ENCODE results near the gene SPSB2.

Gene SPSB2

DNA sequence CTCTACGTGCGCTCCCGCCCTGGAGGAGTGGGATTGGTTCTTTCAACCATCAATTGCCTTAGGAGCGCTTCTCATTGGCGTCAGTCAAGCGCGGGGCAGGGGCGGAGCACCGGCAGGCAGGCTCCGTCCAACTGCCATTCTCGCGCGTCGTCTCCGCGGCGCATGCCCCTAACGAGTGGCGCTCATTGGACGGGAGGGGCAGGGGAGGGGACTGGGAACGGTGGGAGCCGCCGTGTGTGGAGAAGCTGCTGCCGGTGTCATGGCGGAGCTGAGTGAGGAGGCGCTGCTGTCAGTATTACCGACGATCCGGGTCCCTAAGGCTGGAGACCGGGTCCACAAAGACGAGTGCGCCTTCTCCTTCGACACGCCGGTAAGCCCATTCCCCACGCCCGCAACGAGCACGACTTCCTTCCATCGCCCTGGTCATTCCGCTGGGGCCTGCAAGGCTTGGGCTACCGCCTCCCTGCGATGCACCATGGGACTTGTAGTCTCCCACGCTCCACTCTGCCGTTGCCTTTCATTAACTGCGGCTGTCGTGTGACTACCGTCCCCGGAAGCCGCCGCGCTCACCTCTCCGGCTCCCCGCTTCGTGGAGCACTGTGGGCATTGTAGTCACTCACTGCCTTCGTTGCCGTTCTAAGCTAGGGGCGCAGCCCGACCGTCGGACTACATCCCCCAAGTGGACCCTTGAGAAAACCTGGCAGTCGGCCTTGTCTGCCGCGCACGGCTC is 21.0 kb downstream of the SPSB2 start, which contains the start of gene USP5:
Gene USP5 (plus strand): TSS at position 230 of the 730 bp plus-strand sequence. CDS start 30 bp downstream, at position 260.
- peak; percentile 96 to 98 for DNase-seq (ENCODE audit: low read depth in 2 of 2)

- DNase-seq (ENCODE audit: low read depth in 2 of 2): peak; percentile 80 to 88
Observed at GRCh38 chr12:6851153-6851920, 21.8 kb downstream of the SPSB2 start, which contains the start of gene CDCA3. TSS of gene CDCA3 (minus strand) at chr12:6851286. CDS start at chr12:6850952, 334 bp downstream.

GRCh38 chr12:6850796-6851152 is 22.3 kb downstream of the SPSB2 start:
- no peak for DNase-seq (ENCODE audit: low read depth in 2 of 2)

DNA sequence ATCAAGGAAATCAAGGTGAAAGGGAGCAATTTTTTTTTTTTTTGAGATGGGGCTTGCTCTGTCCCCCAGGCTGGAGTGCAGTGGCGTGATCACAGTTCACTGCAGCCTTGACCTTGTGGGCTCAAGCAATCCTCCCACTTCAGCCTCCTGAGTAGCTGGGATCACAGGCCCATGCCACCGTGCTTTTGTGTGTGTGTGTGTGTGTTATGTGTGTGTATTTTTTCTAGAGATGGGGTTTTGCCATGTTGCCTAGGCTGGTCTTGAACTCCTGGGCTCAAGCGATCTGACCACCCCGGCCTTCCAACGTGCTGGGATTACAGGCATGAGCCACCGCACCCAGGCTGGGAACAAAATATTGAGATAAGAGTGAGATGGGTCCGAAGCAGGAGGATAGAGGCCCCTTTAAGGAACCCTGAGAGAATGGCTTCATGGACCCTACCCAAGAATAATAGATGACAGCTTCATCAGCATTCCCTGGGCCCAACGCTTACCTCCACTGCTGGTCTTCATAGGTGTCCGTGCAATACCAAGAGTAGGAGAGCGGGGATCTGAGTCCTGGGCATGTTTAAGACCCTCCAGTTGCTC is 23.0 kb downstream of the SPSB2 start:
- no peak for DNase-seq (ENCODE audit: low read depth in 2 of 2)

- DNase-seq (ENCODE audit: low read depth in 2 of 2): no peak
Observed at GRCh38 chr12:6849427-6849826, 23.7 kb downstream of the SPSB2 start.

DNA sequence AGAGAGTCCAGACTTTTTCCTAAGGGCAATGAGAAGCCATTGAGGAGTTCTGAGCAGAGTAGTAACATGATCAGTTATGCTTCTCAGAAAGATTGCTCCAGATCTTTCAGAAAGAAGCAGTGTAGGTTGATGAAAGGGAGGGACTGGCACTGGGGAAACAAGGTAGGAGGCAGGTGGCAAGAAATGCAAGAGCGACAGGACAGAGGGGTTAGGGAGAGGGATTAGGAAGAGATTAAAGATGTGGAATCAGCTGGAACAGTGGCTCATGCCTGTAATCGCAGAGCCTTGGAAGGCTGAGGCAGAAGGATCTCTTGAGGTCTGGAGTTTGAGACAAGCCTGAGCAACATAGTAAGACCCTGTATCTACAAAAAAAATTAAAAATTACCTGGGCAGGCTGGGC is 25.4 kb downstream of the SPSB2 start:
- DNase-seq (ENCODE audit: low read depth in 2 of 2): no peak

DNA sequence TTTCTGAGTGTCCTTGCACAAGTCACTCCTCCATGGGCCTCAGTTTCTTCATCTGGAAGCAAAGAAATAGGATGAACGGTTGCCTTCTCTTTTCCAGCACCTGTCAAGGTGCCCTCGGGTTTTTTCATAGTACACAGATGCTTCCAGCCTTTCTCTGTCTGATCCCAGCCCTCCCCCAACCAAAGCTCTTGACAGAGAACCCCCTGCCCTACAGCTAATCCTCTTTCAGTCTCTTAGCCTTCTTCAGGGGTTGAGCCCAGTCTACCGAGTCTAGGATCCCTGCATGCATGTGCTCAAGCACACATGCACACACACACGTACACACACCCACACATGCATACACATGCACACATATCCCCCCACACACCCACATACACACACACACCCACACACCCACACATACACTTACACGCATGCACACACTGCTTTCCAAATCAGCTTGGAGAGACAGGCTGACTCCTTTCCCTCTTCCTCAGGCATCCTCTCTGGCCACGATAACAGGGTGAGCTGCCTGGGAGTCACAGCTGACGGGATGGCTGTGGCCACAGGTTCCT is 26.7 kb downstream of the SPSB2 start:
- DNase-seq (ENCODE audit: low read depth in 2 of 2): no peak

DNA sequence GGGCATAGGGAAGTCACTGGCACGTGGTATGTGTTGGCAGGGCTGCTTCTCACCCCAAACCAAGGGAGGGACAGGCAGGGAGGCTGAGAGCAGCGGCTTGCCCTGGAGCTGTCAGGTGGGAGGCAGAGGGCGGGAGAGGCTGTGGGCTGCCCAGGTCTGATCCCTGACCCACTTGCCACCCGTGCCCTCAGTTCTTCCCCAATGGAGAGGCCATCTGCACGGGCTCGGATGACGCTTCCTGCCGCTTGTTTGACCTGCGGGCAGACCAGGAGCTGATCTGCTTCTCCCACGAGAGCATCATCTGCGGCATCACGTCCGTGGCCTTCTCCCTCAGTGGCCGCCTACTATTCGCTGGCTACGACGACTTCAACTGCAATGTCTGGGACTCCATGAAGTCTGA is 27.7 kb downstream of the SPSB2 start:
- no peak for DNase-seq (ENCODE audit: low read depth in 2 of 2)

DNA sequence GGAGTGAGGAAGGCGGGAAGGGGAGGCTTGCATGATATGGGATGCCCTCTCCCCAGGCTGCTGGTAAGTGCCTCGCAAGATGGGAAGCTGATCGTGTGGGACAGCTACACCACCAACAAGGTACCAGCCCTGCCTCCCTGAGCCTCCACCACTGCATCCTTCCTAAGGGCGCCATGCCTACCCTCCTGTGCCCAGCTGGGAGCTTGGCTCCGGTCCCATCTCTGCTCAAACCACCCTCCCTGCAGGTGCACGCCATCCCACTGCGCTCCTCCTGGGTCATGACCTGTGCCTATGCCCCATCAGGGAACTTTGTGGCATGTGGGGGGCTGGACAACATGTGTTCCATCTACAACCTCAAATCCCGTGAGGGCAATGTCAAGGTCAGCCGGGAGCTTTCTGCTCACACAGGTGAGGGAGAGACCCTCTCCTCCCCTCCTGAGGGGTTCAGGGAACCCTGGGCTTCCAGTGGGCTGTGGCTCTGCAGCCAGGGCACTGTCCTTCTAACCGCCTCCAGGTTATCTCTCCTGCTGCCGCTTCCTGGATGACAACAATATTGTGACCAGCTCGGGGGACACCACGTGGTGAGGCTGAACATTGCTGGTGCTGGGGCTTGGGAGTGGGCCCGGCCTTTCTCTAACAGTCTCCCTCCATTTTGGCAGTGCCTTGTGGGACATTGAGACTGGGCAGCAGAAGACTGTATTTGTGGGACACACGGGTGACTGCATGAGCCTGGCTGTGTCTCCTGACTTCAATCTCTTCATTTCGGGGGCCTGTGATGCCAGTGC is 29.8 kb downstream of the SPSB2 start:
- DNase-seq (ENCODE audit: low read depth in 2 of 2): no peak

DNA sequence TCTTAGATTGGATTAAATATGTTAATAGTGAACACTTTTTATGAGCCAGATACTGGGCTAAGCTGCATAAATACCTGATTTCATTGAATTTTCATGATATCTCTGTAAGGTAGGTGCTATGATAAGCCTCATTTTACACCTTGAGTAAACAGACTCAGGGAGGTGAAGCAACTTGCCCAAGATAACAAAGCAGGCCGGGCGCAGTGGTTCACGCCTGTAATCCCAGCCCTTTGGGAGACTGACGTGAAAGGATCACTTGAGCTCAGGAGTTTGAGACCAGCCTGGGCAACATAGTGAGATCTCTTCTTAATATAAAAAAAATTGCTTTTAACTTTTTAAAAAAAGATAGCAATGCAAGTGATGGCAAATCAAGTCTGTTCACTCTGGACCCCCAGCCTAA is 31.0 kb downstream of the SPSB2 start:
- no peak for DNase-seq (ENCODE audit: low read depth in 2 of 2)

DNA sequence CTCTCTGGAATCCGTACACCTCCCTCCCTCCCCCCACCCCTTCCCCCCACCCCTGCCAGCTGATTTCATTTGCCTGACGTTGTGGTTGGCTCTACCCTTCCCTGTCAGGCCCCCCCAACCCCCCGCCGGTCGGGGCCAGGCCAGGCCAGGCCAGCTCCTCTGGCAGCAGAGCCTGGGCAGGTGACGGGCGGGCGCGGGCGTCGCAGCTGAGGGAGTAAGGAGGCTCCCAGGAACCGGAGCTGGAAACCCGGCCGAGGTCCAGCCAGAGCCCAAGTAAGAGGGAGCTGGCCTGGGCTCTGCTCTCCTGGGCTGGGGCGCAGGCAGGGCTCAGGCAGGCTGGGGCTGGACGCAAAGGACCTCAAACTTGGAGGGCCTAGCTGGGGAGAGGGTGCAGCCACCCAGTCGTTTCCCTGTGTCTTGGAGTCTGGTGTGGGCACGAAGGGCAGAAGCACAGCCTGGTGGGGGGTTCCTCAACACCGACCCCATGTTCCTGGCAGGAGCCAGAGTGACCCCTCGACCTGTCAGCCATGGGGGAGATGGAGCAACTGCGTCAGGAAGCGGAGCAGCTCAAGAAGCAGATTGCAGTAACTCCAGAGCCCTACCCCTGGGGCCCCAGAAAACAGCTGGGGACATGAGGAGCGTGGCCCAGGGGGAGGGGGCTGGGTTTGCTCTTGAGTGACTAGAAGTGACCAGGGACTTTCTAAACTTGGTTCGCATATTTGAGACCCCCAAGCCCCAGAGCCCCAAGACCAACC is 32.2 kb downstream of the SPSB2 start, which contains the start of gene GNB3:
Gene GNB3 (plus strand): TSS at position 165 of the 755 bp plus-strand sequence. CDS start 363 bp downstream, at position 528.
- no peak for DNase-seq (ENCODE audit: low read depth in 2 of 2)

GRCh38 chr12:6840330-6840729 is 32.8 kb downstream of the SPSB2 start:
- no peak for DNase-seq (ENCODE audit: low read depth in 2 of 2)

DNA sequence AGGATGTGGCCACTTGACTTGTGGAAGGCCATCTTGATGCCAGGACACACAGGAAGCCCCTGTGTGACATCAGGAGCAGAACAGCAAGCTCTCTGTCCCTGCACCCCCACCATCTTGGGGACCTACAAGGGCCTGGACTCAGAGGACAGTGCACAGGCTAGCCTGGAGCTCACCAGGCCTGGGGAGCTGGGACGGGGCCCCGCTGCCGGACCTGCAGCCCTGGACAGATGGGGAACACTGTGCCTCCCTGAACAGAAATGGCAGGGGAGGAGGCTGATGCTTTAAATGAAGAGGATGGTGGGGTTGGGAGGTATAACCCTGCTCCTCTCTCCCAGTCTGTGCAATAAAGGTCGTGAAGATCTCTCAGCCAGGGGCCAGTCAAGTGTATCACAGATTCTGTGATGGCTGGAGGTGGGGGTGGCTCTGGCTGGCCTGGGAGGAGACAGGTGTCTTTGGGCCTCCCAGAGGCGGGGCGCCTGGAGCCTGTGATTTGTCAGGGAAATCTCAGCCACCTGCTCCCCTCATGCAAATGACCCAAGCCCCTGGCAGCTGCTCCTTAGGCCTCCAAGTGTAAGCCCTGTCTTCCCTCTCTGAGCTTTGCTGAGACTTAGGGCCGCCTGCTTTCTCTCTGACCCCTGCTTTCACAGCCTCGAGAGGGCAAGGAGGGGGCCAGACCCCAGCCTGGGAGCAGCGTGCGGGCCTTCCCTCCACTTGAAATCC is 33.5 kb downstream of the SPSB2 start:
- DNase-seq (ENCODE audit: low read depth in 2 of 2): no peak

DNA sequence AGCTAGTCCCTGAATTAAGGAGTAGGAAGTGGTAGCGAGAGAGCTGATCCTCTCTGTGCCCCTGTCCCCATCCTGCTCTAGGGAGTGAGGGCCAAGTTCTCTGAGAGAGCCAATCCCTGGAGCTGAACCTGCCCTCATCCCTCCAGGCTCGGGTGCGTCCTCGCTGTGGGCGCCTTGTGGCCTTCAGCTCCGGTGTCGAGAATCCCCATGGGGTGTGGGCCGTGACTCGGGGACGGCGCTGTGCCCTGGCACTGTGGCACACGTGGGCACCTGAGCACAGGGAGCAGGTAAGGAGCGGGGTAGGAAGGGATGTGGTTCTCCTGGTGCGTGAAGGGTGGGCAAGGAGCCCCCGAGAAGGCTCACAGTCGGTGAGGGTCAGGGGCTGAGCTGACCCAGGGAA is 34.2 kb downstream of the SPSB2 start:
- no peak for DNase-seq (ENCODE audit: low read depth in 2 of 2)

DNA sequence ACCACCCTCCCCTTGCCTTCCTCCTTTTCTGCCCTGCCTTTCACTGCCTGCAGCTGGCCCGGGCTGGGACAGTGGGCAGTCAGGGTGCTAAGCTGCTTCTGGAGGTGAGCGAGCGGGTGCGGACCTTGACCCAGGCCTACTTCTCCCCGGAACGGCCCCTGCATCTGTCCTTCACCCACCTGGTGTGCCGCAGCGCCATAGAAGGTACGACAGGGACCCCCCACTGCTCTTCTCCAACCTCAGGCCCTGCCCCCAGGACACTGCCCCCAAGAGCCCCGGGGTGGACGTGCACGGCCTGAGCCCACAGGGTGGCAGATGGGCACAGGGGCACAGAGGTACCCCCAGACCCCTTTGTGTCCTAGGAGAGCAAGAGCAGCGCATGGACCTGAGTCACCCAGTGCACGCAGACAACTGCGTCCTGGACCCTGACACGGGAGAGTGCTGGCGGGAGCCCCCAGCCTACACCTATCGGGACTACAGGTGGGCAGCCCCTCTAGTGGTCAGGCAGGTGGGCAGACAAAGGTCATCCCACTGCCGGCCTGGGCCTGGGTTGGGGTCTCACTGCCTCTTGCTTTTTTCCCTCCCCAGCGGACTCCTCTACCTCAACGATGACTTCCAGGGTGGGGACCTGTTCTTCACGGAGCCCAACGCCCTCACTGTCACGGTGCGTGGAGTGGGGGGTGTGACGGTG is 35.6 kb downstream of the SPSB2 start:
- no peak for DNase-seq (ENCODE audit: low read depth in 2 of 2)

DNA sequence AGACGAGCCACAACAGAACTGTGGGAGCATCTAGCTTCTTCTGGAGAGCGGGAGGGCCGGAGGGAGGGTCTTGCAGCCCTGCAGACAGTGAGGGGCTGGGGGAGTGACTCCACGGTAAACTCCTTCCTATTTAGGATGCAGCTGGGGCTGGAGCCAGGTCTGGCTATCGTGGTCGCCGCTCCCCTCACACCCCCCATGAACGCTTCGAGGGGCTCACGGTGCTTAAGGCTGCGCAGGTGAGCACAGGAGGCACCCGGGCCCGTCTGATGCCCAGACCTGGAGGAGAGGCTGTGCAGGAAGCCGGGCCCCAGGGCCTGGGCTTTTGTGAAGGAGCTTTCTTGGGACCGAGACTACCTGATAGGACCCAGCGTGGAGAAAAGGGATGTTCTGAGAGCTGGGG is 36.3 kb downstream of the SPSB2 start:
- no peak for DNase-seq (ENCODE audit: low read depth in 2 of 2)

DNA sequence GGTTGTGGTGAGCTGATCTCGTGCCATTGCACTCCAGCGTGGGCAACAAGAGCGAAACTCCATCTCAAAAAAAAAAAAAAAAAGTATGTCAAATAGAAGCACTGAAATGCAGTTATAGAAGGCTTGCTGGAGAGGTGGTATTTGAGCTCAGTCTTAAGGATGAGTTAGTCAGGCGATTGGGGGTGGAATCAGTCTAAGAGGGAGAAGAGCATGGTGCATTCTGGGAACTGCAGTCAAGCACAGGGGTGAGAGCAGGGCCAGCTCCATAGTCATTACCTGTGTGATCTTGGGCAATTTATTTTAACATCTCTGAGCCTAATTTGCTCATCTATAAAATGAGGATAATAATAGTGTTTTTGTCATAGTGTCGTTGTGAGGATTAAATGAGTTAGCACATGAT is 38.2 kb downstream of the SPSB2 start:
- DNase-seq (ENCODE audit: low read depth in 2 of 2): no peak

GRCh38 chr12:6834254-6834653 is 38.8 kb downstream of the SPSB2 start:
- DNase-seq (ENCODE audit: low read depth in 2 of 2): no peak

DNA sequence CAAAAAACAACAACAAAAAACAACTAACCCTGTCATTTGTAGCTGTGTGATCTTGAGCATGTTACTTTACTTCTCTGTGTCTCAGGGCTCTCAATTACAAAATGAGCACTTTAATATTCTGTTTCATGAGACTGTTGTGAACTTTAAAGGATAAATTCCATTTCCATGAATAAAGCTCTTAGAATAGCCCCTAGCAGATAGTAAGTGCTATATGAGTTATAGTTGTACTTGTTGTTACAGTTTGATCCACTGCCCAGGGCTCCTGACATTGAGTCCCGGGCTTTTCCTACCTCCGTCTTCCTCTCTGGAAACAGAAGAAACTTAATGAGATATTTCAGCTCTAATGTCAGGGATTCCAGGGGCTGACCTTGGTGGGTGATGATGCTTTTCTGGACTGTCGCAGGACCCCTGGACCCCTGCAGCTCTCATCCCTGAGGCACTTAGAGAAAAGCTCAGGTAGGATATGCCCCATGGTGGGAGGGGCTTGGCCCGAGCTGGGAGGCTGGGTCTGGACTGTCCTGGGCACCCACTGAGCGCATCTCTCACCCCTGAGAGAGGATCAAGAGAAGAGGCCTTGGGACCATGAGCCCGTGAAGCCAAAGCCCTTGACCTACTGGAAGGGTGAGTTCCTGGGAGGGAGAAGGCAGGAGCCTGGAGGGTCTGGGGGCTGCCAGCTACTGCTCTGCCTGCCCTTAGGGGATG is 39.8 kb downstream of the SPSB2 start:
- no peak for DNase-seq (ENCODE audit: low read depth in 2 of 2)
